ENCODE measurements around the gene ANAPC16.
A peak's percentile ranks its signal among the peaks of the same experiment; 100 is the strongest.
"Not testable (repeated sequence)": the region's sequence is repeated elsewhere in the genome, so short reads cannot be mapped to it uniquely, and the experiment has no call there.

ANAPC16 gene

GRCh38 chr10:72245949-72246525 is 30.2 kb downstream of the ANAPC16 start:
- DNase-seq: no peak

DNA sequence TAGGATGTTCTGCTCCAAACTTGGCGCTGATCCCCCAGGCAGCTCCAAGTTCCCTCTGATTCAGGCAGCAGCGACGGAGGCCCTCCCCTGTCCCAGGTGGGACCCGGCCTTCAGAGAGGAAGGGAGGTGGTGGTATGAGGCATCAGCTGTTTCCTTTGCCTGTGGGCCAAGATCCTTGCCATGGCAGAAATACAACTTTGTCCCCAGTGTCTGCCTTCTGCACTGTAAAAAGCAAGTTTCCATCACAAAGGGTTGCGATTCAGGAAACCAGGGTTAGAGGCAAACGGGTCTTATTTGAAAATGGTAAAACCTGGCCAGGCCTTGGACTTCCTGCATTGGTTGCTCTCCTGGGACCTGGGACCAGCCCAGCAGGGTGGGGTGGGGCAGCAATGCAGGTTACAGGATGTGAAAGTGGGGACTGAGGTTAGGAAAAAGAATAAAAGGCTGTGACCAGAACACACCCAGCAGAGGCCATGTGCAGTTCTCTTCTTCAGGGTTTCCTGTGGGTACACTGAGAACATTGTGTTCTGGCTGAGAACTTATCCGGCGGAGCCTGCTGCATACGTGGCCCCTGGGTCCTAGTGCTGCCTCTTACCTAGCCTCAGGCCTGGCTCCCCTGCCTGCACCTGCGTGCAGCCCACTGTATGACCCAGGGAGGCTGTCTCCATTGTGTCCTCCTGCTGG is 32.8 kb downstream of the ANAPC16 start:
- DNase-seq: peak; percentile 91

- DNase-seq: not testable (repeated sequence)
Observed at GRCh38 chr10:72249176-72249862, 33.5 kb downstream of the ANAPC16 start.

DNA sequence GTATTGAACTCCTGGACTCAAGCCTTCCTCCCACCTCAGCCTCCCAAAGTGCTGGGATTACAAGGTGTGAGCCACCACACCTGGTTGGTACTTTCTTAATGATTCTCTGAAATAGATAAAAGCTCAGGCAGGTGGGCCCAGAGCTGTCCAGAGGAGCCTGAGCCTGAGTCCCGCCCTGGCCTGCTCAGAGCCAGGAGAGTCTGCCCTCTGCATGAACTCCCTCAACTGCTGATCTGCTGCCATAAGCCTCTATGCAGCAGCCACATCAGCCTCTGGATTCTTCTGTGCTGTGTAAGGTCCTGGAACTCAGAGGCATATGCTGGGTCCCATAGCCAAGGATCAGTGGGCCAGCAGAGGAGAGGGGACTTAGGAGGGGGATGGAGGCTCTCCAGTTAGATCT is 34.9 kb downstream of the ANAPC16 start:
- DNase-seq: no peak

DNA sequence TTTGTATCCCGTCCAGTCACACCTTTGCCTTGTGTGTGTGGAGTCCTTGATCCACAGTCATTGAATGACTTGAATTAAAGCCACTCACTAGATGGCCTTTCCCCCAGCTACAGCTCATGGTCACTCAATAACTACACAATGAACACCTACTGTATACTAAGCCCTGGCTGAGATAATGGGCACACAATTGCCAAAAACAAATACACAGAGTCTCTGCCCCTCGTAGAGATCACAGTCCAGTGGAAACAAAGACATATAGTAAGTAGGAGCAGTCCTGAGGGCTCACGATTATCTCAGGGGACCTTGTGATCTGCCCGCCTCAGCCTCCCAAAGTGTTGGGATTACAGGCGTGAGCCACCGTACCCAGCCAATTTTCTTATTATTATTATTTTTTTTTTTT is 35.8 kb downstream of the ANAPC16 start:
- no peak for DNase-seq

GRCh38 chr10:72252972-72253371 is 37.2 kb downstream of the ANAPC16 start:
- DNase-seq: no peak

DNA sequence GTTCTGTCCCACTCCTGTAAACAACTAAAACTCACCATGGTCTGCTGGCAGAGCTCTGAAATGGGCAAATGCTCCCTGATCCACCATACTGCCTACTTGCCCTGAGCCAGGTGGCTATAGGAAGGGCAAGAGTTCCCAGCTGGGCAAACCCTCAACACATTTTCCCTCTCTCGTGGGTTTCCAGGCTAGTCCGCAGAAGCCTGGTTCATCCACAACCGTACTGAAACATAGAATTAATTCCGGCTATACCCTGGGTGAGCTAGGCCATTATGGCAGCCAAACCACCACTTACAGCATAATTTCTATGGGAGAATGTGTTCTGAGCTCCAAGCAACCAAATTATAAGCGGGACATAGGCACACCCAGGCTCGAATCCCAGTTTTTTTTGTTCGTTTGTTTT is 37.8 kb downstream of the ANAPC16 start:
- no peak for DNase-seq

DNA sequence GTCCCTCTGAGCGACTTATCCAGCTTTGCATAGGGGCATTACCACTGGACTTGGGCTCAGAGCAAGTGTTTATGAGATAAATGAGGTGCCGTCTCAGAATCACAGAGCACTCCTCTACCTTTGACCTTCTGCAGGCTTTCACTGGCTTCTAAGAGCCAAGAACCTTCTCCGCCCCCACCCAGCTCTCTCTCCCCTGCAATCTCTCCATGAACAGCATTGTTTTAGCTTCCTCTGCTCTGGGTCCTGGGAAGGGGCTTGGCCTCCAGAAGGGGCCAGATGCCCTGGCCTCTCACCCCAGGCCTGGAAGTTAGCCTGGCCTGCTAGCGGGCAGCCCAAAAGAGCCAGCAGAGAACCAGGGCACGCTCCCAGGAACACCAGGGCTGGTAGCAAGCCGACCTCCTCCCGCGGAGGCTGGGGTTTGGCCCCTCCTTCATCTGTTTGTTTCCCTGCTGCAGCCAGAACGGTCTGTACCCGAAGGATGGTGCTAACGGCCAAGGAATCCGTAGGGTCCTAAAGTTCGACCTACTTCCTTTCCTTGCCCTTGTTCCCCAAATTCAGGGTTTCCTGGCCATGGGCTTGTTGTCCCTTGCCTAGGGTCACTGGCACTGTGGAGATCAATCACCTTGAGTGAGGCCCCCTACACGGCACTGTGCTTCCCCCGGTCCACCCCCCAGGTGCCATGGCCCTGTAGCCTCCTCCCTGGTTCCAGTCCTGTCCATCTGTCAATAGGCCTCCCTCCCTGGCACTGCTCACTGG is 39.2 kb downstream of the ANAPC16 start:
- DNase-seq: no peak

DNA sequence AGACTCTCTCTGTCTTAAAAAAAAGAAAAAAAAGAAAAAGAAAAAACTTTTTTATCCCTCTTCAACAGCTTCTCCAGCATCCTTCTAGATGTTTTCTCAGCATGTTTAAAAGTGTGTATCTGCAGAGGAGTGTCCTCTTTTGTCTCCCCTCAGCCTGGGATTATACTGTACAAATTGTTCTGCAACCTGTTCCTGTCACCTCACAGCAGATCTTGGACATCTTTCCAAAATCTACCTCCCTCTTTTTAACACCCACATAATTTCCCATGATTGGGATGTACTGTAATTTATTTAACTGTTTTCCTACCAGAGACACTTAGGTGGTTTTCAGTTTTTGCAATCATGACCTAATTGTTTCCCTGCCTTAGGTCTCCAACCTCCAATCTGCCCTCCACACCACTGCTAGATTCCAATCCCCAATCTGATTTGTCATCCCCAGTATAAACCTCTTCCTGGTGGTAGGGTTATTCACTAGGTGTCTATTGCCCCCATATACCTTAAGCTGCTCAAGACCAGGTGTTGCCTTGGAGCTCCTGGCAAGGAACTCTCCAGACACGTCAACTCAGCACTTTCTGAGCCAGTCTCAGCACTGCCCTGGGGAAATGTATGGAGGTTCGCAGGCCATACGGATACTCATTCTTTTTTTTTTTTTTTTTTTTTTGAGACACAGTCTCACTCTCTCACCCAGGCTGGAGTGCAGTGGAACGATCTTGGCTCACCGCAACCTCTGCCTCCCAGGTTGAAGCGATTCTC is 40.3 kb downstream of the ANAPC16 start:
- DNase-seq: no peak

GRCh38 chr10:72257051-72257892 is 41.5 kb downstream of the ANAPC16 start:
- DNase-seq: no peak

GRCh38 chr10:72258617-72259016 is 42.8 kb downstream of the ANAPC16 start:
- no peak for DNase-seq

GRCh38 chr10:72259491-72260238 is 43.9 kb downstream of the ANAPC16 start:
- no peak for DNase-seq

DNA sequence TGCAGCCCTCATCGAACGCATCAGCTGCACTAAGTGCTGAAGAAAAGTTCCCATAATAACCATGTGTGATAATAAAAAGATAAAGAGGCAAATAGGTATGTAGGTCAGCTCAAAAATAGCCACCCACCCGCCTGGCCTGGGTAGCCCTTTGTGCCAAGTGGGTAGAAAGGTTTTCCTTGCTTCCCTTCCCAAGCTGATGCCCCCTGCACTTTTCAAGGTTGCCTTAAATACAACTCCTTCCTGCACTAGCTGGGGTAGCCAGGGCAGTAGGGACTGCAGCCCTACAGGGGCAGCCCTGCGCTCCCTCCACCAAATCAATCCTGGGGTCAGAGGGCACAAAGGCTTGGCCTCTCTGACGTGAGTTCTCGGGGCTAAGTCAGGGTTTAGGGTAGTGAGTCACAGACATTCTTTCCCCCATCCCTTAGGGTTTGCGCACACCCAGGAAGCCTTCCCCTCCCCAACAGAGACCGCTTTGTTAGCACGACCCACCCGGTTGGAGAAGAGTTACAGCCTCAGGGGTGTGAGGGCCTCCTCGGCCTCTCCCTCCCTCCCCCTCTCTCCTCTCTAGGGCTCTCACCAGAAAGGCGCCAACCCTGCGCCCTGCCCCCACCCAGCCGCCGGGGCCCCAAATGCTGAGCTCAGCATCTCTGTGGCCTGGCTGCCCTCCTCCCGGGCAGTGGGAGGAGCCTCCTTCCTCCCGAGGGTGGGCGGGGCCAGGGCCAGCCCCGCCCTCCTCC is 44.6 kb downstream of the ANAPC16 start:
- DNase-seq: peak; percentile 96

GRCh38 chr10:72260976-72261783 is 45.4 kb downstream of the ANAPC16 start:
- DNase-seq: peak; percentile 93

DNA sequence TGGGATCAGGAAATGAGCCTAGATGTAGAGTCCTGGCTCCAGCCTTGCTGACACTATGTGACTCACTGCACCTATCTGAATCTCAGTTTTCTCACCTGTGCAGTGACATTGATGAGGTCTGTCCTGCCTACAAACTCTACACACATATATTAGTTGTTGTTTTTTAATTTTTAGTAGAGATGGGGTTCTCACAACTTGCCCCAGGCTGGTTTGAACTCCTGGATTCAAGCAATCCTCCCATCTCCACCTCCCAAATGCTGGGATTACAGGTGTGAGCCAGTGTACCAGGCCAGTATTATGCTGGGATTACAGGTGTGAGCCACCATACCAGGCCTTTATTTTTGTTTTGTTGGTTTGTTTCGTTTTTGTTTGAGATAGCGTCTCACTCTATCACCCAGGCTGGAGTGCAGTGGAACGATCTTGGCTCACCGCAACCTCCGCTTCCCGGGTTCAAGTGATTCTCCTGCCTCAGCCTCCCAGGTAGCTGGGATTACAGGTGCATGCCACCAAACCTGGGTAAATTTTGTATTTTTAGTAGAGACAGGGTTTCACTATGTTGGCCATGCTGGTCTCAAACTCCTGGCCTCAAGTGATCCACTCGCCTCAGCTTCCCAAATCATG is 46.1 kb downstream of the ANAPC16 start:
- no peak for DNase-seq

DNA sequence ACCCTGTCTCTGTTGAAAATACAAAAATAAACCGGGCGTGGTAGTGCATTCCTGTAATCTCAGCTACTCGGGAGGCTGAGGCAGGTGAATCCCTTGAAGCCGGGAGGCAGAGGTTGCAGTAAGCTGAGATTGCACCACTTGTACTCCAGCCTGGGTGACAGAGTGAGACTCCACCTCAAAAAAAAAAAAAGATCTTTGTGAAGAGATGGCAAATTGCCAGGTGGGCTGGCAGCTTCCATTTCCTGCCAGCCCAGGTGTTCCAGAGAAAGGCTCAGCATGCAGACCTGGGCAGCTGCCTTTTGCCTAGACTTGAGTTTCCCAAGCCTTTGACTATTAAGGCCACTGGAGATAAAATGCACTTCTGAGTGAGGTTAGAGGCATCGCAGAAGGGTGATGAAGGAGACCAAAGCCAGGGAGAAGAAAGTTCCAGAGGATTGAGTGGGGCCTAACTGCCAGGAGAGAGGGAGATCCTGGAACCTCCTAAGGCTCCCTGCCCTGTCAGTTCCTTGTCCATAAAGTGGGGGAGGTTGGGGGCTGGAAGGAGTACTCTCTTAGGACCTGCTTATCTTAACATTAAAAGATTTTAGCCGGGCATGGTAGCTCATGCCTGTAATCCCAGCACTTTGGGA is 47.9 kb downstream of the ANAPC16 start:
- DNase-seq: no peak

- no peak for DNase-seq
Observed at GRCh38 chr10:72264536-72264935, 48.7 kb downstream of the ANAPC16 start.

- no peak for DNase-seq
Observed at GRCh38 chr10:72265508-72265907, 49.7 kb downstream of the ANAPC16 start.

All from activated CD4-positive, alpha-beta T cell treated with anti-CD3 and anti-CD28 coated beads, Interleukin-10, Interleukin-2, amounts not matched to agents 100 ng/mL and 50 ng/mL, durations not matched to agents 16 hours and 8 hours (primary cell).